ENCODE results near the gene TMEM169. TPM values are rescaled to one million over a fixed set of nuclear protein-coding genes. Genes with fewer than 3 reads are reported as not detected.

TMEM169 gene
- total and polyA plus RNA-seq, 2 of the 13 experiments (the other 11 are each of a cell fraction or from before 2014, with no cell fraction given) = 1.5 to 4.5 TPM

GRCh38 chr2:216107760-216108159, 26.0 kb downstream of the TMEM169 start (continued):
- TF ChIP-seq ZNF275 (CRISPR knock-in tag; IDR thresholded peaks at IDR 0.05; ENCODE audit: borderline replicate concordance) (no peak), ZSCAN12 (CRISPR knock-in tag; IDR thresholded peaks at IDR 0.05) (no peak), ZNF431 (CRISPR knock-in tag; IDR thresholded peaks at IDR 0.05; ENCODE audit: borderline replicate concordance, low read depth) (no peak), GATAD1 (CRISPR knock-in tag; IDR thresholded peaks at IDR 0.05) (peak; percentile 55; the same call in 1 of the 2 replicates), XBP1 (CRISPR knock-in tag; IDR thresholded peaks at IDR 0.05) (no peak), POGZ (CRISPR knock-in tag; IDR thresholded peaks at IDR 0.05) (no peak), HMGXB3 (CRISPR knock-in tag; IDR thresholded peaks at IDR 0.05; ENCODE audit: borderline replicate concordance) (0 out of 2 replicates have a peak, but pooled peaks have one; percentile 9), ZNF468 (CRISPR knock-in tag; IDR thresholded peaks at IDR 0.05) (no peak), HMG20A (CRISPR knock-in tag; IDR thresholded peaks at IDR 0.05; ENCODE audit: borderline replicate concordance) (no peak), TCF7L2 (IDR thresholded peaks at IDR 0.05; ENCODE audit: low read depth, low read length) (no peak), ZNF773 (CRISPR knock-in tag; IDR thresholded peaks at IDR 0.05; ENCODE audit: borderline replicate concordance) (no peak), ZNF687 (CRISPR knock-in tag; IDR thresholded peaks at IDR 0.05) (peak; percentile 57), ZNF629 (CRISPR knock-in tag; conservative IDR thresholded peaks at IDR 0.05) (no peak), HOXA3 (CRISPR knock-in tag; IDR thresholded peaks at IDR 0.05) (no peak), SALL2 (CRISPR knock-in tag; IDR thresholded peaks at IDR 0.05) (no peak), ZNF839 (CRISPR knock-in tag; IDR thresholded peaks at IDR 0.05; ENCODE audit: borderline replicate concordance) (0 out of 2 replicates have a peak, but pooled peaks have one; percentile 55), ZNF264 (CRISPR knock-in tag; IDR thresholded peaks at IDR 0.05) (no peak), ZFP1 (CRISPR knock-in tag; IDR thresholded peaks at IDR 0.05) (no peak), NFKBIZ (CRISPR knock-in tag; IDR thresholded peaks at IDR 0.05) (no peak), ZNF329 (CRISPR knock-in tag; IDR thresholded peaks at IDR 0.05; ENCODE audit: low read depth) (no peak), EEA1 (CRISPR knock-in tag; IDR thresholded peaks at IDR 0.05; ENCODE audit: borderline replicate concordance) (no peak)
